Stromal cell of bone marrow (primary cell): ENCODE results near the gene PKIG.

Experiments used
- DNase-seq: peaks from one replicate; pipeline ENCODE4 v3.0.0-alpha.2; 2012; ENCODE audit warnings: low read depth

The PKIG gene

DNA sequence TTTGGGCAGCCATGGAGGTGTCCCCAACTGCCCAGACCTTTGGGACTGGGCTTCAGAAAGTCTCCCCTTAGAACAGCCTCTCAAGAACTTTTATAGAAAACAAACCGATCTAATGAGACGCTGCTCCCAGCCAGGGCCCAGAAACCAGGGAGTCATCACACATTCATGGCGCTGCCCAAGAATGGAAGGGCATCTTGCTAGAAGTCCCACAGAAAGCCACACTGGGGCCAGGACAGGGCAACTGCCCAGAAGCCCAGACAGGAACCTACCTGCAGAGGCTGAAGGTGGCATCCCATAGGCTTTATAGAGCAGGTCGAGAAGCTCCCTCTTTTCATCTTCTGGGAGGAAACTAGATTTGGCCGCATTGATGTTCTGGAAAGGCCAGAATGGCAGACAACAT is 37.7 kb downstream of the PKIG start:
- no peak for DNase-seq

DNA sequence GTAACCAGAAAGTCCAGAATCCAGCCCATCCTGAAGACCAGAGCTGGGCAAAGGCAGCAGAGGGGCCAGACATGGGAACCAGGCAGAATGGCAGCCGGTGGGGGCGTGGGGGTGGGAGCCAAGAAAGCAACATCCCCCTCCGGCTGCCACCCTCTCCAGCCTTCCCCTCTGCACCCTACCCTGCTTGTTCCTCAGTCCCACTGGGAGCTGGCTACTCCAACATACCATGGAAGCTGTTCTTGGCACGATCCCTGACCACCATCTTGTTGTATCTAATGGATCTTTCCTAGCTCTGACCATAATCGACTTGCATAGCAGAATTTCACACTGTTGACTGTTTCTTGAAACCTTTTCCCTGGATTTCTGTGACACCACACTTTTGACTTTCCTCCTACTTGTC is 38.9 kb downstream of the PKIG start:
- no peak for DNase-seq

DNA sequence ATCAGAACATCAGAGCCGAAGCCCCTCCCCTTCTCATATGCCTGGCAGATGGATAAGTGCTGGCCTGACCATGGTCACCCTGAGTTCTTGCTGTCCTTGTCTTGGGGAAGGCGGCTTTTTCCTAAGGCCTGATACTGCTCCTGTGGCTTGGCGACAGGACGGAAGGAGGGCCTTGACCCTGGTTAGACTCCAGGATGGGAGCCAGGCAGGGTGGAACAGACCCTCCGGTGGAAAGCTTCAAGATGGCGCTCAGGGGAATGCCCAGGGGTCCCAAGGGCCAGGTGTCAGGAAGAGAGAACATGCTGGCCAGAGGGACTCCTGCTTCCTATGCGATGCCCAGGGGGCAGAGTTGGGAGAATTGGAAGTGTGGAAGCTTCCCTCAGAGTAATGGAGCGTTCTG is 39.6 kb downstream of the PKIG start:
- no peak for DNase-seq

DNA sequence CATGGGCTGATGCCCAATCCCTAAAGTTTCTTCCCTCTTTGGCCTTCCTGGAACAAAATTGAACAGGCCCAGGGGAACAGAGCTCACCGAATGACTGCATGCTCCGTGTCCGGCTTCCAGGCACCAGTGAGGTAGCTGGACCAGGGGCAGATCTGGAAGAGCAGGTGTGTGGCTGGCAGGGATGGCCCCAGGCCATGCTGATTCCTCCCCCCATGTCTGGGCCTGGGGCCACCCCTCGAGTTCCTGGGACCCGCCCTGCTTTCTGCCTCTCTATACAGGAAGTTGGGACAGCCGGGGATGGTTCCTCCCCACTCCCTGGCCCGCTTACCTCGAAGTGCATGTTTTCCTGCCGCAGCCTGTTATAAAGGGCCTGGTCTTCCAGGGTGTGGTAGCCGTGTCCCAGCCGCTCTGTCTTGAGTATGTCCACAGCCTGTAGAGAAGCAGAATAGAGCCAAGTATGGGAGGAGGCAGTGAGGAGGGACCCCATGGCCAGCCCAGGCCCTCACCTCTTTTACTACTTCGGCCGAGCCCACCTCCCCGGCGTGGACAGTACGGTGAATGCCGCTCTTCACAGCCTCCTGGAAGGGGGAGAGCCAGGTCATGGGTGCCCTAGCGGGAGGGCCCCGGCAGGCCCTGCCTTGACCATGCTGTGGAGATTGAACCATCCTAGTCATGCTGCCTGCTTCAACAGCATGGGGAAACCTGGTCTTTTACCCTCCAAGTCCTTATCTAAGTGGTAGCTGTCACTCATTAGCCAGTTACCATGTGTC is 40.3 kb downstream of the PKIG start:
- DNase-seq, result no peak

DNA sequence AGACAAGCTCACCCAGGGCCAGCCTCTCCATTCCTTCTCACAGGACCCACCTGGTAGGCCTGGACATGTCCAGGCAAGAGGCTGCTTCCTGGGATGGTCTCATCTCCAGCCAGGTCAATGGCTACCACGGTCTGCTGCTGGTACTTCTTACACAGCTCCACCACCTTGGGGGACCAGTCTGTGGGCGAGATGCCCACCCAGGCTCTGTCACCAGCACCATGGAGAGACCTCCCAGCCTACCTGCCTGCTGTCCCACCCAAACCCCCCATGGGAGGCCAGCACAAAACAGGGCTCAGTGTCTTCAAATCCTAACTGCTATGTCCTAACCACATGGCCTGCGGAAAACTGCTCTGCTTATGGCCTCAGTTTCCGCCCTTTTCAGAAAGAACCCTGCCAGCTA is 41.8 kb downstream of the PKIG start:
- no peak for DNase-seq

DNA sequence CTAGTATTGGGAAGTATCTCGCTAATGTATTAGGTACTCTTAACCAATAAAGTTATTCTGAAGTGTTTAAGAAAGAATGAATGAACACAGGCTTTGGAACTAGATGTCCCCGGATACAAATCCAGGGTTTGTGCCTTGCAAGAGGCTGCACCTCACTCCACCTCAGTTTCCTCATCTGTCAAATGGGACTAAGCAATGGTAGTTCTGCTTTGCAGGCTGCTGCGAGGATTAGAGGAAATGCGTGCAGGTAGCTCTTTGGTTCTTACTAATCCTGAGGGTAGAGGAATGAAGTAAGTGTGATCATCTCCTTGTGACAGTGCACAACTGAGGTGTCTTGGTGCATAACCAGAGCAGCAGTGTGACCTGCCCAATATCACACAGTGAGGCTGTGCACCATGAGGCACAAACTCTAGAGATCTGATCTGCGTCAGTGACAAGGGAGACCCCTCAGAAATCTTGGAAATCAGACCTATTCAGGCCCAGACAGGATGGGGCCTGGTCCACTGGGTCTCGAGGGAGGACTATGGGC is 42.4 kb downstream of the PKIG start:
- no peak for DNase-seq

DNA sequence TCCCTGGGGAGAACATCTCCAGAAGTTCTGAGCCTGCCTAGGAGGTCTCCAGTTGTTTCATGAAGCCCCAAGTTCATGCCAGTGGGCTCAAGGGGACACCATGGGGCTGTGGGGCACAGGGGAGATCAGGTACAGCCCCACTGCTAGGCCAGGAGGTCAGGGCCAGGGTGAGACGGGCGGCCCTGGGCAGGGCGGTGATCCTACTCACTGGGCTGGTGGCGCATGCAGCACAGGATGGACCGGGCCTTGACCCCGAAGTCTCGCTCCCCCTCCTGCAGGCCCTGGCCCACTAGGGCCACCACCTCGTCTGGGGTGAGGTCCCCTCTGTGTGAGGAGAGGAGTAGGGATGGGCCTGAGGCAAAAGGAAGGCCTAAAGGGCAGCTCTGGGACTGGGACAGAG is 43.0 kb downstream of the PKIG start:
- no peak for DNase-seq

DNA sequence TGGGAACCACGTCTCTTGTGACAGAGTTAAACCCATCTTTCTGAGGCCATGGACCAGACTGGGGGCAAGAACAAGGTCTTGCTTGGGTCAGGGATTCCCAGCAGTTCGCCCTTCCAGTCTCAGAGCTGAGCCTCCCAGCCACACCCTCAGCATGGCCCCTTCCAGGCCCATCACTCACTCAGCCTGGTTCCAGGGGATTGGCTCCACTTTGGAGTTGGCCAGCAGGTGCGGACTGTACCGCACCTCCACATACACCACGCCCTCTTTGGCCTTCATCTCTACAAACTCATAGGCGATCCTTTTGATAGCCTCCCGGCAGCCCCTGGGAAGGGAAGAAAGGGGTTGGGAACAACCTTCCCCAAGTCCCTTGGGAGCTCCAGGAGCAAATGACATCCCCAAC is 43.9 kb downstream of the PKIG start:
- DNase-seq, result no peak

DNA sequence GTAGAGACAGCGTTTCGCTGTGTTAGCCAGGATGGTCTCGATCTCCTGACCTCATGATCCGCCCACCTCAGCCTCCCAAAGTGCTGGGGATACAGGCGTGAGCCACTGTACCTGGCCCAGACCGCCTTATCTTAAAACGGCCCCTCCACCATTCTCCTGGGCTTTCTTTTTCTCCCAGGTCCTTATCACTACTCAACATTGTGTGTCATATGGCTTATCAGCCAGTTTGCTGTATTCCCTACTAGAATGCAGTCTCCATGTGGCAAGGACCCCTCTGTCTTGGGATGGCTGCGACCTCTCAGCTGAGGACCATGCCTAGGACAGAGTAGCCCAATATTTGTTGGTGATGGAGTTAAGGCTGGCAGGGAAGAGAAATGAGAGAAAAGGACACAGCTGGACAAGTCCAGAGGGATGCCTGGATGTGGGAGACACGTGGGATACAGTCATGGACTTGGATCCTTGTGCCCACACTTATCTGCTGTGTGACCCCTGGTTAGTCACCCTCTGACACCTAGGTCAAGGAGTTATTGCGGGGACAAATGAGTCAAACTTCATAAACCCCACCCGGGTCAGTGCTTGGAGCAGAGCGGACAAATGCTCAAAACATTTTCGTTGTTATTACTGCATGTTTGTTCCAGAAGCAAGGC is 45.1 kb downstream of the PKIG start:
- no peak for DNase-seq

DNA sequence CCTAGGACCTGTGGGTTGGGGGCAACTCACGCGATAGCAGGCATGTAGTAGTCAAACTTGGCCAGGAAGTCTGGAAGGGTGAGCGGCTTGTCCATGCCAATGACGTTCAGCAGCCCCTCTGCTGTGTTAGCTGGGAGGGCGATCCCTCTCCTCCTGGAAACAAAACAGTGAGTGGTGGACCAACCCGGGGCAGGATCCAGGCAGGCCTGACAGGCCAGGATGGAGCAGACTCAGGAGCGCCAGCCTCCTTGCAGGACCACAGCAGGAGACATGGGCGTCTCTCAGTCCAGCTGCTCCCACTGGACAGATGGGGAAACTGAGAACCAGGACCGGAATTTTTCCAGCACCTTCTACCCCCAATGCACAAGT is 46.6 kb downstream of the PKIG start:
- DNase-seq, result no peak

DNA sequence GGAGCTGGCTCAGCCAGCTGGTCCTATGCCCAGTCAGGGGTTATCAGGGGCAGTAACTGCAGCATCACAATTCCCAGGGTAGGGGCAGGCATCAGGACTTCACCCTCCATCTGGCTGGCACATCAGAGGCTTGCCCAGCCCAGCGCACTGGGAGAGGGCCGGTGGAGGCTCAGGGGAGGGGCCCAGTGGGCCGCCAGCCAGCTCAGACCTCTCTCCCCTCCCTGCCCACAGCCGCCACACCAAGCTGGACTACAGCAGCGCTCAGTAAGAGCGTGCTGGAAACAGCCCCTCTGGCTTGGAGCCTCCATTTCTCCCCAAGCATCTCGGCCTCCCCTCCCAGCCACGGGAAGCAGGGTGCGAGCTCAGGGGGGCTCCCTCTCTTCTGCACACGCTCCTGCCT is 47.2 kb downstream of the PKIG start:
- no peak for DNase-seq

DNA sequence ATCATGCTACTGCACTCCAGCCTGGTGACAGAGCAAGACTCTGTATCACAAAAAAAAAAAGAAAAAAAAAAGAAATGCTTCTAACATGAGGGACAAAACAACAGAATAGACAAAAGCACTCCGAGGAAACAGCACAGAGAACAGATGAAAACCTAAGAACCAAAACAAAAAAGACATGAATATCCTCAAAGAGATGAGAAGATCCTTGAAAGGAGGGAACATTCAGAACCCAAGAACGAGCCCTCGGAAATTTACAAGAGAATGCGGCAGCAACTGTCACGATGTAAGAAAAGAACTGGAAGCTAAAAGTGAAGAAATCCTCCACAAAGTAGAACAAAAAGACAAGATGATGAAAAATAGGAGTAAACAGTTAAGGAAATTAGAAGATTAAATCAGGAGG is 47.9 kb downstream of the PKIG start:
- DNase-seq, result no peak

DNA sequence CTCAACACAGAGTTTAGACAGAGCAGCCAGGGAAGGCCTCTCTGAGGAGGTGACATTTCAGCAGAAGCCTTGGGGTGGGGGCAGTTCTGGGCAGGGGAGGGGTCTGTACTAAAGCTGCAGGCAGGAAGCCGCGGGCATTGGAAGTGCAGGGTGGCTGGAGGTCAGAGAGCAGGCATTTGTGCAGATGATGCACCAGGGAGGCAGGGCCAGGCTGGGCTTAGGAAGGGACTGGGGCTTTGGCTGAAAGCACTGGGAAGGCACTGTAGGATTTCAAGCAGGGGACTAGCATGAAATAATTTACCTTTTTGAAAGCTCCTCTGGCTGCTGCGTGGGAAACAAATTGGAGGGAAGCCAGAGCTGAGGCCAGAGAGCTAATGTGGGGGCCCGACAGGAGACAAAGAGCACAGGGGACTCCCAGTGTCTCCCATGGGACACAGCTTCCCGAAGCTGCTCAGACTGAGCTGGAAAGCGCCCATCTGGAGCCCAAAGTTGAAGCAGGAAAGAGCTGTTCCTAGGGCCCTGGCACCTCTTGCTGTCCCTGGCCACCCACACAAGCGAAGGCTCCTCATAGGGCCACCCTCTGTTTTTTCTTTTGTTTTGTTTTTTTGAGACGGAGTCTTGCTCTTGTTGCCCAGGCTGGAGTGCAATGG is 49.8 kb downstream of the PKIG start:
- no peak for DNase-seq

DNA sequence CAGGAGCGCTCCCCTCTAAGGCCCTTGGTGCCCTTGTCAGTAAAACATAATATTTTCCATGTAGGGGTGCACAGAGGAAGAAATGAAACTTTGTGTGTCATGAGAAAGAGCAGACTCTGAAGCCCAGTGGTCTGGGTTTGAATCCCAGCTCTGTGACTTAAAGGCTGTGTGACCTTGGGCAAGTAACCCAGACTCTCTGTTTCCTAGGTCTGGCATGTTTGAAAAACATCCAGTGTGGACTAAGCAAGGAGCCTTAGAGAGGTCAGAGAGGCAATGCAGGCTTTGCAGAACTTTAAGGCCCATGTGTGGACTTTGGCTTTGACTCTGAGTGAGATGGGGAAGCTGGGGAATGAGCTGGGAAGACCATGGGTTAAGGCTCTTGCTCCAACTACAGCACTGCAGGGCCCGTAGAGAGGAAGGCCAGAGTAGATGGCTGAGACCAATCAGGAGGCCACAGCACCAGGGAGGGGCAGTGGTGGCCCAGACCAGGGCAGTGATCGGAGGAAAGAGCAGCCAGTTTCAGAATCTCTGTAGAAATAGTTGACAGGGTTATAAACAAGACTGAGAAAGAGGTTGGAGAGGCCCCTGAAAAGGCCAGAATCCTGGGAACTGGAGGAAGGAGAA is 50.9 kb downstream of the PKIG start:
- DNase-seq, result no peak

DNA sequence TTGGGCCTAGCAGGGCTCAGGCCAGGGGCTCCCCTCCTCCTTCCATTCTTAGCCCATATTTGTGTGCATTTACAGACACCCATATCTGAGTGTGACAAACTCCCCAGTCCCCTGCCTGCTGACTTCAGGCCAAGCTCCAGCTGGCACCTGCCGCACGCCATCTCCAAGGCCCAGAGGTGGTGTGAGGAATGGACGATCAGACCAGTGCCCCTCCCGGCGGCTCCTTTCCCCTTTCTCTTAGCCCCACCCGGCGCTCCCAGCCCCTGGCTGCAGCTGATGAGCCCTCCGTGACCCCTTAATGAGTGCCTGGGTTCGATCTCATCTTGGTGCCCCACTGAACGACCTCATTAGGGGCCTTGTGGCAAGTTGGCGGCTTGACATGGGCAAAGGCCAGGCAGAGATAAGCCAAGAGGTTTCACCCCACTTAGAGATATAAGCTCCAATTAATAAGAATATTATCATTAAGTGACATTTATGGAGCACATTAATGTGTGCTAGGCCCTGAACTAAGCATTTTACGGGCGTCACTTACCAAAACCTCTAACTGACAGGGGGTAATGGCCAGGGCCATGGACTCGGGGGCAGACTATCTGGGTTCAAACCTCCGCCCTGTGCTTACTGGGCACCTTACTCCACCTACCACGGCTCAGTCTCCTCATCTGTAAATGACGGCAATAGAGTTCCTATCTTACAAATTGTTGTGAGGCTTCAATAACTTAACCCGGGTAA is 51.7 kb downstream of the PKIG start:
- no peak for DNase-seq

DNA sequence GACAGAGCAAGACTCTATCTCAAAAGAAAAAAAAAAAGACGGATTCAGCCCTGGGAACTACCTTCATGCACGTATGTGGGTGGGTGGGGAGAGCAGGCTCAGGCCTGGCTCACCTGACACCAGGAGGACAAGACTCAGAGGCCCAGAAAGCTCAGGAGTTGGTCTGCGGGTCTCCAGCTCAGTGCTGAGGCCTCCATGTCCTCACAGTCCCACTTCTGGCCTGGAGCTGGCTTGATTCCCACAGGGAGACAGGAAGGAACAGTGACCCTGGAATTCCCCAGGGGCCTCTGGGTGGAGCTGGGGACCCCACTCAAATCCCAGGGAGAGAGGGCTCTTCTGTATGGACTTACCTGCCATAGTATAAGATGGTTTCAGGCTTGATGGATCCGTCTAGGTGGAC is 53.5 kb downstream of the PKIG start:
- no peak for DNase-seq

DNA sequence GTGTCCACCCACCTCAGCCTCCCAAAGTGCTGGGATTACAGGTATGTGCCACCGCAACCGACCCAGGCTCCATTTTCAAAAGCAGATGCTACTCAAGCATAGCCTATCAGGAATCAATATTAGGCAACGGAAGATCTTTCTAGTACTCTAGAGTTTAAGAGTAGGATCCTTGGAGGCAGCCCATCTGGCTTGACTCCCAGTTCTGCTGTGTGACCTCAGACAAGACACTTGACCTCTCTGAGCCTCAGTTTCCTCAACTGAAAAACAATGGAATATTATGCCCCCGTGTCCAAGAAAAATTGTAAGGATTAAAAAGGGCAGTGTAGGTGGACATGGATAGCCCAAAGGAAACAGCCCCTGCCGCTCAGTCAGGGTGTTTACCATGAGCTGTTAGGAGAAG is 54.7 kb downstream of the PKIG start:
- no peak for DNase-seq

DNA sequence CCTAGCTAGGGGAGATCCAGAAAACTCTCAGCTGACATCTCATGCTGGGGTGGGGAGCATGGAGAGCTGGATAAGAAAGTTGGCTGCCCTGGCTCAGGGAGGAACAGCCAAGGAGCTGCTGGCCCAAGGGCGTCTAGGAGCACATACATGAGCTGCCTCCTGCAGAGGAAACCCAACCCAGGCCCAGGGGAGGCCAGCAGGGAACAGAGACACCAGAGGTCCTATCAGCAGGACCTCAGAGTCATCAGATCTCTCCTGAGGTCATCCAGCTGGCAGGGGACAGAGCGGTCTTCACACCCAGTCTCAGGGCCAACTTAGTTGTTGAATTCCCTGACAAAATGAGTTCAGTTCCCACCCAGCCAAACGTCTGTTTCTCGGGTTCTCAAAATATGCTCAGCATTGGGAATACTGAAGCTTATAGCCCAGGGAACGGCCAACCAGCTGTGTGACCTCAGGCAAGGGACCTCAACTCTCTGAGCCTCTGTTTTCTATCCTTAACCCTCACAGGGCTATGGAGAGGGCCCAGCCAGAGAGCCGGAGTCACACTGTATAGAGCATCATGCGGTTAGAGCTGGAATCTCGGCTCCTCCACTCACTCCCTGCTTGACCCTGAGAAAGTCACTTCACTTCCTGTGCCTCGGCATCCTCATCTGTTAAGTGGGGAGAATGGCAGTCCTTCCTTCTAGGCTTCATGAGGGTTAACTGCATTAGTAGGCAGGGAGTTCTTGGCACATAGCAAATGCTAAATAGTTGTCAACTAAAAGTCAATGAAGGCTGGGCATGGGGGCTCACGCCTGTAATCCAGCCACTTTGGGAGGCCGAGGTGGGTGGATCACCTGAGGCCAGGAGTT is 55.4 kb downstream of the PKIG start:
- no peak for DNase-seq

DNA sequence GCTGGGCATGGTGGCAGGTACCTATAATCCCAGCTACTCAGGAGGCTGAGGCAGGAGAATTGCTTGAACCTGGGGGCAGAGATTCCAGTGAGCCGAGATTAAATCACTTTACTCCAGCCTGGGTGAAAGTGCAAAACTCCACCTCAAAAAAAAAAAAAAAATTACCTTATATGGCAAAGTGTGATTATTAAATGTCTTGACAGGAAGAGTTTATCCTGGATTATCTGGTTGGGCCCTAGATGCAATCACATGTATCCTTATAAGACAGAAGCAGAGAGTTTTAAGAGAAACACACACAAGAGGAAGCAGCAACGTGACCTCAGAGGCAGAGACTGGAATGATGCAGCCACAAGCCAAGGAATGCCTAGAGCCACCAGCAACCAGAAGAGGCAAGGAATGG is 58.1 kb downstream of the PKIG start:
- no peak for DNase-seq

DNA sequence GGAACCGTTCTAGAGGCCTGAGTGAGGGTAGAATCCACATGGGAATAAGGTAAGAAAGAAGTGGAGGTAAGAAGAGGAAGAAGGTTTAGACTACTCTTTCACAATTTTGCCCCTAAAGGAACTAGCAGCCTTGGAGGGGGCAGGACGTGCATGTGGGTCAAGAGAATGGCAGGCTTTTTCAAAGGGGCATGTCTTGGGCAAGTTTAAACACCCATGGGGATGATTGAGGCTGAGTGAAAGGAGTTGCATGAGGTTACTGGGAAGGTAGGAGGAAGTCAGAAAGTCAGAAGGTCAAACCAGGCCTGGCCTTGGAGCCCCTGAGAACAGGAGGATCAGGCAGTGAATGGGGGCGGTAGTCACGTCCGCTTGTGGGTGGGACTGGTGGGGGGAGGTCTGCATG is 58.9 kb downstream of the PKIG start:
- DNase-seq, result no peak
